ENCODE measurements around the gene HIPK2.

HIPK2 gene

GRCh38 chr7:139711991-139712743 is 65.6 kb downstream of the HIPK2 start:
- DNase-seq = no peak

- DNase-seq = no peak
Observed at GRCh38 chr7:139710036-139710435, 67.8 kb downstream of the HIPK2 start.

GRCh38 chr7:139709485-139709884 is 68.3 kb downstream of the HIPK2 start:
- DNase-seq = no peak

GRCh38 chr7:139708541-139708940 is 69.3 kb downstream of the HIPK2 start:
- DNase-seq = no peak

GRCh38 chr7:139706837-139707236 is 71.0 kb downstream of the HIPK2 start:
- DNase-seq = no peak

GRCh38 chr7:139704308-139704879 is 73.4 kb downstream of the HIPK2 start:
- DNase-seq = no peak

- peak; percentile 47 for DNase-seq
Observed at GRCh38 chr7:139703487-139704307, 74.1 kb downstream of the HIPK2 start.

GRCh38 chr7:139702811-139703486 is 74.8 kb downstream of the HIPK2 start:
- DNase-seq = peak; percentile 47

- no peak for DNase-seq
Observed at GRCh38 chr7:139702313-139702731, 75.5 kb downstream of the HIPK2 start.

GRCh38 chr7:139701908-139702307 is 75.9 kb downstream of the HIPK2 start:
- DNase-seq = no peak

GRCh38 chr7:139700505-139701235 is 77.1 kb downstream of the HIPK2 start:
- DNase-seq = no peak

- DNase-seq = no peak
Observed at GRCh38 chr7:139699640-139700504, 77.9 kb downstream of the HIPK2 start.

- DNase-seq = no peak
Observed at GRCh38 chr7:139698844-139699243, 79.0 kb downstream of the HIPK2 start.

GRCh38 chr7:139698278-139698677 is 79.5 kb downstream of the HIPK2 start:
- no peak for DNase-seq

- peak; percentile 84 for DNase-seq
Observed at GRCh38 chr7:139697056-139697455, 80.7 kb downstream of the HIPK2 start.

- no peak for DNase-seq
Observed at GRCh38 chr7:139696552-139696951, 81.2 kb downstream of the HIPK2 start.

- no peak for DNase-seq
Observed at GRCh38 chr7:139695588-139695987, 82.2 kb downstream of the HIPK2 start.

- DNase-seq = no peak
Observed at GRCh38 chr7:139695051-139695450, 82.7 kb downstream of the HIPK2 start.

GRCh38 chr7:139694389-139694676 is 83.5 kb downstream of the HIPK2 start:
- DNase-seq = no peak

GRCh38 chr7:139693651-139694388 is 84.0 kb downstream of the HIPK2 start:
- DNase-seq = no peak

GRCh38 chr7:139692723-139693122 is 85.1 kb downstream of the HIPK2 start:
- DNase-seq = peak; percentile 18

All from NCI-H2029 treated with DMSO at 0.1 percent for 48 hours (cell line).